ENCODE measurements around the gene EIF1. TPM values are rescaled to one million over a fixed set of nuclear protein-coding genes. Genes with fewer than 3 reads are reported as not detected.

EIF1 gene
- total and polyA plus RNA-seq, 2 donors (not counting 3 experiments of a cell fraction or from before 2014, with no cell fraction given) = 168 to 814 TPM

DNA sequence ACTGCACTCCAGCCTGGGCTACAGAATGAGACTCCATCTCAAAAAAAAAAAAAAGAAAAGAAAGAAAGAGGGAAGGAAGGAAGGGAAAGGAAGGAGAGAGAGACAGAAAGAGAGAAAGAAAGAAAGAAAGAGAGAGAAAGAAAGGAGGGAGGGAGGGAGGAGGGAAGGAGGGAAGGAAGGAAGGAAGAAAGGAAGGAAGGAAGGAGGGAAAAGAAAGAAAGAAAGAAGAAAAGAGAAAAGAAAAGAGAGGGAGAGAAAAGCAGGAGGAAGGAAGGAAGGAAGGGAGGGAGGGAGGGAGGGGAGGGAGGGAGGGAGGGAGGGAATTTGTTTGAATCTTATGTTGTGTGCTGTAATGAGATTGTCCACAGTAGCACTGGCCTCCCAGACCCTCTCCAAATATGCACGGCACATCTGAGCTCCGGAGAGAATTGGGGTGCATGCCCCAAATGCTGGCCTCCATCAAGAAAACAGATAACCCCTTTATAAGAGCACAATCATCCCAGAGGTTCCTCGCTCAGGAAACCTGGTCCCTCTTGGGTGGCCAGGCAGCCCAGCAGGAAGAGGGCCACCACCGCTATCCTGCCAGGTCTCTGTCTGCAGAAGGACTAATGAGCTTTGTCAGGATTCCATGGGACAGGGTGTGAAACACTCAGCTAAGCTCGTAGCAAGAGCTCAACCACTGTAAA, 8.8 kb upstream of the EIF1 start:
- no peak for FAIRE-seq
- intact Hi-C loops (cut with micrococcal nuclease) = loop anchor here (1.0 kb wide), 1 partner anchor 8 kb away; the partner anchor contains the start of gene EIF1

More for the DNA sequence above, 8.8 kb upstream of the EIF1 start:
- Histone ChIP-seq H4K20me1 (replicated peaks; ENCODE audit: control insufficient read depth, extremely low read depth, insufficient read depth, low read length) (no peaks in the 10 kb centered on the region), H3K4me2 (ENCODE audit: insufficient read depth, low read length) (no peak overlapping the region), H3K4me3 (replicated peaks in 1 of 3; ENCODE audit: insufficient read depth in 1 of 3, low read depth in 1 of 3, low read length in 3 of 3) (no peak overlapping the region), H3K27ac (ENCODE audit: insufficient read depth, low read depth, low read length) (no peak overlapping the region), H3K9ac (replicated peaks; ENCODE audit: extremely low read depth, insufficient read depth, low read length) (no peak overlapping the region), H3K9me3 (replicated peaks; ENCODE audit: control insufficient read depth, insufficient read depth, low read length) (no peaks in the 10 kb centered on the region), H3K27me3 (ENCODE audit: control insufficient read depth in 2 of 2, insufficient read depth in 2 of 2, low read length in 2 of 2) (peaks cover 0 to 7% of the 10 kb centered on the region in 2 experiments), H3K79me2 (ENCODE audit: control insufficient read depth, insufficient read depth, low read length) (no peaks in the 10 kb centered on the region), H3K4me1 (ENCODE audit: control insufficient read depth, extremely low read depth, insufficient read depth, low read length) (peaks cover 14% of the 10 kb centered on the region), H2AFZ (ENCODE audit: low read depth, low read length) (no peak overlapping the region), H3K9me1 (replicated peaks; ENCODE audit: control insufficient read depth, extremely low read depth, insufficient read depth, low read length) (no peaks in the 10 kb centered on the region), H3K36me3 (ENCODE audit: control insufficient read depth in 2 of 2, extremely low read depth in 1 of 2, insufficient read depth in 2 of 2, low read length in 2 of 2) (no peaks in the 10 kb centered on the region)
- DNase-seq (ENCODE audit: low read depth, low spot score) = no peak
- no TSS peak for BruUV-seq (replicated peaks)
- POLR2A ChIA-PET = interaction anchor here (0.6 to 2.5 kb wide), 5 partner anchors 8 to 729 kb away, joined by 3 to 33 read pairs (median 8); partner anchors contain the start of gene EIF1
- dilution Hi-C loops (cut with MboI; ENCODE audit: extremely low pct_ligation_motif_present, low sequenced_read_pairs) = no loop called here
- no peak for TF ChIP-seq GATA2 (IDR thresholded peaks at IDR 0.05; ENCODE audit: insufficient read depth, insufficient read length, low read depth, low read length)
- TF ChIP-seq POLR2A (IDR thresholded peaks at IDR 0.05; ENCODE audit: low read depth, low read length) = no peak
- no peak for TF ChIP-seq CTCF (IDR thresholded peaks at IDR 0.05; ENCODE audit: extremely low read depth in 1 of 2, insufficient read depth in 1 of 2, low read depth in 1 of 2, low read length in 2 of 2)
- no peak for TF ChIP-seq MYC (IDR thresholded peaks at IDR 0.05; ENCODE audit: low read depth, low read length)
- CTCF ChIA-PET = interaction anchor here (1.7 to 4.5 kb wide), 5 partner anchors 9 to 17 kb away, joined by 8 to 28 read pairs (median 13); partner anchors contain the start of gene EIF1

All from endothelial cell of umbilical vein (primary cell).